Adrenal gland (tissue), 12 donors: Measurements from ENCODE around the gene VWF. TPM values are rescaled to one million over a fixed set of nuclear protein-coding genes. Genes with fewer than 3 reads are reported as not detected.
A peak's percentile ranks its signal among the peaks of the same experiment; 100 is the strongest.

Source experiments
- DNase-seq, 7 donors: peaks; one replicate each; pipeline ENCODE4 v3.0.0-alpha.2; 2019 to 2020
- H3K27ac ChIP-seq, 5 donors: fragments of 200-600 bp; sonication (generic) in 4 of 5; 1 replicate in 3 of 5; 2 replicates in 2 of 5; pipeline versions ENCODE4 v1.5.1 to v1.8.0; 2016 to 2020; ENCODE audit warnings: mild to moderate bottlenecking in 1 of 5
- H3K27me3 ChIP-seq: fragments of 200-600 bp; 2 replicates; pipeline ENCODE4 v1.8.0; 2021
- H3K36me3 ChIP-seq, 2 donors: fragments of 200-600 bp; replicated peaks in 1 of 2; 1 replicate in 1 of 2; 2 replicates in 1 of 2; pipeline versions ENCODE4 v1.5.1 to v1.8.0; 2018 to 2022
- H3K4me1 ChIP-seq, 2 donors: fragments of 200-600 bp; replicated peaks in 1 of 2; 1 replicate in 1 of 2; 2 replicates in 1 of 2; pipeline versions ENCODE4 v1.5.1 to v1.8.0; 2018 to 2021
- H3K4me3 ChIP-seq, 4 donors: fragments of 200-600 bp; sonication (generic) in 3 of 4; one replicate each; pipeline ENCODE4 v1.5.1; 2016 to 2018
- H3K9me3 ChIP-seq, 3 donors: fragments of 200-600 bp; sonication (generic) in 1 of 3; replicated peaks in 1 of 3; 1 replicate in 2 of 3; 2 replicates in 1 of 3; pipeline versions ENCODE4 v1.5.1 to v1.8.0; 2016 to 2021
- CTCF ChIP-seq, 6 experiments: fragments of 450-650 bp in 4 of 6; fragments of 200-600 bp in 2 of 6; sonication (generic) in 1 of 6; IDR thresholded peaks; 1 replicate in 5 of 6; 2 replicates in 1 of 6; pipeline versions ENCODE4 v1.5.1 to v1.8.0; 2016 to 2021; ENCODE audit warnings: antibody characterized with exemption in 6 of 6, mild to moderate bottlenecking in 2 of 6, moderate library complexity in 1 of 6
- POLR2A ChIP-seq, 2 donors: fragments of 450-650 bp; IDR thresholded peaks; one replicate each; pipeline ENCODE4 v1.6.1; 2017; ENCODE audit warnings: antibody characterized with exemption in 2 of 2, mild to moderate bottlenecking in 2 of 2, moderate library complexity in 1 of 2
- WGBS, 4 donors: extraction: QIAGEN DNeasy Blood & Tissue Kit in 2 of 4; methylation state at CpG; one replicate each; pipeline versions ENCODE4 v1.1.5 to v1.1.7; 2013 to 2017; 5-methylcytosine and 5-hydroxymethylcytosine counted together
- intact Hi-C, 2 donors: fragments of 100-400 bp; cut with DNase I; formaldehyde crosslinking; loops; one replicate each; pipeline versions ENCODE4 v1.14.1 to v1.15.0; 2022 to 2023
- polyA plus RNA-seq, 3 donors: library from polyadenylated mRNA; stranded (reverse); fragments of 200-250 nt in 2 of 3; fragments of 350-450 nt in 1 of 3; fragmentation: Illumina TruSeq in 1 of 3; extraction: RNeasy Lipid Tissue Mini Kit (QIAGEN cat#74804) in 1 of 3; gene quantifications; one replicate each; pipeline ENCODE4 v1.2.3, GENCODE V29; 2013 to 2014
- total RNA-seq, 9 donors: library from RNA; depleted of rRNA in 4 of 9; stranded (reverse); fragments of >200 nt in 4 of 9; fragments of 120-200 nt in 1 of 9; fragmentation: NEBNext Ultra II Directional in 1 of 9; extraction: Animal tissue kit (Norgen Biotek cat#: 25700) in 1 of 9; gene quantifications; one replicate each; pipeline versions ENCODE4 v1.1.0 to v1.2.4, GENCODE V29; 2013 to 2023
- donor health status: healthy with polysubstance abuse.
- donor health status: Bipolar disorder and iron deficiency.
- donor health status: DM: yes; HTN: yes; CAD: no.
- donor health status: DM: no; HTN: no; CAD: no.
- donor health status: DM: no; HTN: no; CAD: no.
- donor health status: DM: yes; HTN: yes; CAD: no.

Gene VWF
- total and polyA plus RNA-seq, 12 donors: 2.0 to 60.1 (median 36.2) TPM

DNA sequence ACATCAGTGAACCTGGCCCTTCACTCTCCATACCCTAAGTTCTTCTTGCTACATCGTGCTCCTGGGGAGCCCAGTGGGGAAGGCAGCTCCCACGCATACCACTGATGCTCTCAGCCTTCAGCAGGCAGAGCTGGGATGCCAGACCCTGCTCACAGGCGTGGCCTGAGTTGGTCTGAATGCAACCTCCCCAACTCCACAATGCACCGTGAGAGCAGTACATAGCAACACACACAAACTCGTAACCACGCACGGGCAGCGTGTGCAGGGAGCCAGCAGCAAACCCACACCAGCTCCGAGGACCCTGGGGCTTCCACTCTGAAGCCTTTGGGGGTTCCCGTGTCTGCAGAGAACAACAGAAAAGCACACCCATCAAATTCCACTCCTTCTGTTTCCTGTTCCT is 216.7 kb downstream of the VWF start:
- H3K9me3 ChIP-seq: no peaks in the 10 kb centered on the region
- TF ChIP-seq POLR2A (IDR thresholded peaks at IDR 0.05): no peak
- no peak for TF ChIP-seq CTCF (IDR thresholded peaks at IDR 0.05)
- intact Hi-C loops: no loop called here
- no peak overlapping the region for H3K4me3 ChIP-seq
- H3K36me3 ChIP-seq: no peaks in the 10 kb centered on the region
- peak in 1 of 7 donors; percentile 28 for DNase-seq
- 59 to 72% (median 68%) methylated on average over 9 to 10 of the region's 10 CpGs for WGBS, 4 donors
- H3K27me3 ChIP-seq: no peaks in the 10 kb centered on the region
- no peaks in the 10 kb centered on the region for H3K4me1 ChIP-seq
- no peak overlapping the region for H3K27ac ChIP-seq

DNA sequence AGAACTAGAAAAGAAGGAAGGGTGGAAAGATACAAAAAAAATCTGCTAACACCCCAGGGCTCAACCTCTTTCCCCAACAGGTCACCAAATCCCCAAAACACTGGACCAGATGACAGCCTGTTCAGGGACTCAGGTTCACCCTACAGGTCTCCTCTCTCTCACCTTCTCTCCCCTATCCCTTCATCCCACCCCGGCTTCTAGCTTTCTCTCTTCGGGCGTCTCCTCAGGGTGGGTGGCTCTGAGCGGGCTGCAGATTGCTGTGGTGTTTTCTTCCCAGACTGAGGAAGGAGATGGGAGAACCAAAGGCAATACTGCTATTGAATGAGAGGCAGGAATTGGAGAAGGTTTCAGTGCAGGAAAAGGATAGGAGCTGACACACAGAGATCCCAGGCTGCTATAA is 218.7 kb downstream of the VWF start:
- no peaks in the 10 kb centered on the region for H3K9me3 ChIP-seq
- no peaks in the 10 kb centered on the region for H3K27me3 ChIP-seq
- TF ChIP-seq POLR2A (IDR thresholded peaks at IDR 0.05): no peak
- no peak for TF ChIP-seq CTCF (IDR thresholded peaks at IDR 0.05)
- intact Hi-C loops: no loop called here
- H3K27ac ChIP-seq: no peak overlapping the region
- no peak overlapping the region for H3K4me3 ChIP-seq
- no peaks in the 10 kb centered on the region for H3K36me3 ChIP-seq
- 84 to 96% (median 89%) methylated on average over 4 of the region's 4 CpGs for WGBS, 4 donors
- H3K4me1 ChIP-seq: no peaks in the 10 kb centered on the region
- peak in 1 of 7 donors; percentile 6 for DNase-seq

- 66 to 81% (median 70%) methylated on average over 3 to 6 of the region's 6 CpGs for WGBS, 4 donors
- intact Hi-C loops: no loop called here
- DNase-seq: peak in 1 of 7 donors; percentile 3
Observed at GRCh38 chr12:5904969-5905368, 219.5 kb downstream of the VWF start.

DNA sequence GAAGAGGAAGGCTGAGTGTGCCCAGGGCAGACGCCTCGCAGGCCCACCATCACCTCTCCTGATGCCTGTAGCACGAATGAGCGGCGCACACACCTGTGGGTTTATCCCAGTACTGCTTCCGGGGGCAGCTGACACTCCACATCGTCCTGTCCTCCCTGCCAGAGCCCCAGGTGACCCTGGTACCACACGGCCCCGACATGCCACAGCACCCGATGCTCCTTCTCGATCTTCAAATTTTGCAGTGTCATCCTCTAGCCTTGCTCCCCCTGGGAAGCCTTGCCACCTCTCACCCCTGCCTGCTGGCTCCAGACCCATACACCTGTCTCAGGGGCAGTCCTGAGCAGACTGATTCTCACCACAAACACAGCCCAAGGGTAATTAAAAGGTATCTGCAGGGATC is 220.0 kb downstream of the VWF start:
- Histone ChIP-seq H3K4me3 (no peak overlapping the region), H3K36me3 (no peaks in the 10 kb centered on the region), H3K27me3 (no peaks in the 10 kb centered on the region), H3K9me3 (no peaks in the 10 kb centered on the region), H3K4me1 (no peaks in the 10 kb centered on the region), H3K27ac (no peak overlapping the region)
- TF ChIP-seq CTCF (IDR thresholded peaks at IDR 0.05): no peak
- TF ChIP-seq POLR2A (IDR thresholded peaks at IDR 0.05): no peak
- WGBS, 4 donors: 77 to 88% (median 86%) methylated on average over 3 to 11 of the region's 11 CpGs
- intact Hi-C loops: no loop called here
- DNase-seq: peak in 1 of 7 donors; percentile 4

More at GRCh38 chr12:5904969-5905368, 219.5 kb downstream of the VWF start:
- no peaks in the 10 kb centered on the region for H3K4me1 ChIP-seq
- TF ChIP-seq CTCF (IDR thresholded peaks at IDR 0.05) (no peak), POLR2A (IDR thresholded peaks at IDR 0.05) (no peak)
- H3K9me3 ChIP-seq: no peaks in the 10 kb centered on the region
- H3K4me3 ChIP-seq: no peak overlapping the region
- no peaks in the 10 kb centered on the region for H3K36me3 ChIP-seq
- H3K27ac ChIP-seq: no peak overlapping the region
- no peaks in the 10 kb centered on the region for H3K27me3 ChIP-seq
